SK-N-MC (cell line): Measurements from ENCODE around the gene PPP1R17.
A peak's percentile ranks its signal among the peaks of the same experiment; 100 is the strongest.

Experiments used
- DNase-seq: peaks from one replicate; pipeline ENCODE4 v3.0.0-alpha.2; 2011; ENCODE audit warnings: low read depth, low spot score
- H3K27ac ChIP-seq: fragments of 200-600 bp; sonication (generic); 2 replicates; pipeline ENCODE4 v1.5.1; 2016; ENCODE audit warnings: mixed run types
- H3K36me3 ChIP-seq: fragments of 200-600 bp; sonication (generic); 2 replicates; pipeline ENCODE4 v1.6.1; 2017; ENCODE audit warnings: antibody characterized with exemption, low read length, mixed read lengths; ENCODE audit not compliant: insufficient read depth
- H3K4me3 ChIP-seq: fragments of 200-600 bp; sonication (generic); 2 replicates; pipeline ENCODE4 v1.5.1; 2016
- H3K9ac ChIP-seq: fragments of 200-600 bp; sonication (generic); 2 replicates; pipeline ENCODE4 v1.8.0; 2017; ENCODE audit warnings: mixed run types, mixed read lengths; ENCODE audit not compliant: insufficient read length
- H3K9me3 ChIP-seq: fragments of 200-600 bp; sonication (generic); 2 replicates; pipeline ENCODE4 v1.6.1; 2017; ENCODE audit warnings: low read depth, mild to moderate bottlenecking, antibody characterized with exemption, low read length, moderate library complexity, mixed read lengths
- EZH2 ChIP-seq: fragments of 200-600 bp; sonication (generic); IDR thresholded peaks from one replicate; pipeline ENCODE4 v1.6.1; 2017; ENCODE audit warnings: antibody characterized with exemption
- FOXP2 ChIP-seq: optimal IDR thresholded peaks from 2 replicates; pipeline ENCODE3; 2011; ENCODE audit warnings: mild to moderate bottlenecking, moderate library complexity; ENCODE audit not compliant: insufficient read depth; ENCODE audit errors: extremely low read length, control extremely low read depth
- POLR2AphosphoS5 ChIP-seq: IDR thresholded peaks from 2 replicates; pipeline ENCODE4 v1.6.1; 2012; ENCODE audit warnings: mild to moderate bottlenecking, low read depth, low read length, borderline replicate concordance

The PPP1R17 gene

GRCh38 chr7:31688996-31689395 lies 2.0 kb downstream of the PPP1R17 start:
- Histone ChIP-seq H3K4me3 (no peak overlapping the region), H3K9me3 (no peaks in the 10 kb centered on the region), H3K36me3 (no peaks in the 10 kb centered on the region), H3K27ac (no peak overlapping the region), H3K9ac (no peak overlapping the region)
- DNase-seq = no peak
- TF ChIP-seq POLR2AphosphoS5 = no peak
- TF ChIP-seq EZH2 = no peak
- TF ChIP-seq FOXP2 = no peak

GRCh38 chr7:31690935-31691334 lies 3.9 kb downstream of the PPP1R17 start:
- Histone ChIP-seq H3K9me3 (no peaks in the 10 kb centered on the region), H3K4me3 (no peak overlapping the region), H3K9ac (no peak overlapping the region), H3K36me3 (no peaks in the 10 kb centered on the region), H3K27ac (no peak overlapping the region)
- DNase-seq = no peak
- TF ChIP-seq EZH2 (no peak), FOXP2 (no peak), POLR2AphosphoS5 (no peak)

DNA sequence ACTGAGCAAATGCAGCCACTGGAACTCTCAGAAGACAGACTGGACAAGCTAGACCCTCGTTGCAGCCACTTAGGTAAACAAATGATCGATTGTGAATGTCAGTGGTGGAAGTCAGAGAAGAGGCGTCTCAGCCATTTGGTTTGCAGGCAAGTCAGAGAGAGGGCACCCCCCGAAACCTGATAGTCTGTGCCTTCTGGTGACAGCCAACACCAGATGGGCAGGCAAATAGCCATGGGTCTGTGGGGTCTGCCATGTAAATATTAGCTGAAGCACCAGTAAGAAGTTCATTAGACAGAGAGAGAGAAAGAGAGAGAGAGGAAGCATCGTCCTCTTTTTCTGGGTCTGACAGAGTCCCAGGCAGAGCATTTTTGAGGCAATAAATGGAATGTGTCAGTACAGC lies 5.4 kb downstream of the PPP1R17 start:
- H3K9ac ChIP-seq = no peak overlapping the region
- H3K9me3 ChIP-seq = no peaks in the 10 kb centered on the region
- DNase-seq = no peak
- H3K27ac ChIP-seq = 0 out of 2 replicates have a peak overlapping the region, but pooled peaks have one; percentile 10
- peak overlapping the region; percentile 8; the same call in 1 of the 2 replicates for H3K4me3 ChIP-seq
- H3K36me3 ChIP-seq = no peaks in the 10 kb centered on the region
- no peak for TF ChIP-seq FOXP2
- no peak for TF ChIP-seq POLR2AphosphoS5
- TF ChIP-seq EZH2 = no peak

DNA sequence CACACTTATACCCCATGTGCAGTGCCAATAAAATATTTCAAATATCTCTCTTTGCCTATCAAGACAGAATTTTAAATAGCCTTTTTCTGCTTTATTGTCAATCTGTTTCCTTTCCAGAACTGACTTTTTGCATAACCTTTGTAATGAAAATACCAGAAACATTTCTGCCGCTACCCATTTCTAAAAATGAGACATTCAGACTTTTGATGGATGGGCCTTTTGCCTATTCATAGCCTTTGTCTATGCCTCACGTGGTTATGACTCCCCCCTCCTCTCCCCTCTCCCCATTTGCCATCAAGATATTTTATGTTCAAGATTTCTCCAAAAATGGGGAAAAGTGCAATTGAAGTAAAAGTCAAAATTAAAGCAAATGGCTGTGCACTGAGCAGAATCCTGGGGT lies 5.9 kb downstream of the PPP1R17 start:
- H3K9ac ChIP-seq = no peak overlapping the region
- DNase-seq = no peak
- H3K9me3 ChIP-seq = no peaks in the 10 kb centered on the region
- H3K36me3 ChIP-seq = no peaks in the 10 kb centered on the region
- TF ChIP-seq FOXP2 (no peak), EZH2 (no peak), POLR2AphosphoS5 (no peak)
- peak overlapping the region; percentile 10; the same call in 1 of the 2 replicates for H3K27ac ChIP-seq
- H3K4me3 ChIP-seq = peak overlapping the region; percentile 8; the same call in 1 of the 2 replicates

DNA sequence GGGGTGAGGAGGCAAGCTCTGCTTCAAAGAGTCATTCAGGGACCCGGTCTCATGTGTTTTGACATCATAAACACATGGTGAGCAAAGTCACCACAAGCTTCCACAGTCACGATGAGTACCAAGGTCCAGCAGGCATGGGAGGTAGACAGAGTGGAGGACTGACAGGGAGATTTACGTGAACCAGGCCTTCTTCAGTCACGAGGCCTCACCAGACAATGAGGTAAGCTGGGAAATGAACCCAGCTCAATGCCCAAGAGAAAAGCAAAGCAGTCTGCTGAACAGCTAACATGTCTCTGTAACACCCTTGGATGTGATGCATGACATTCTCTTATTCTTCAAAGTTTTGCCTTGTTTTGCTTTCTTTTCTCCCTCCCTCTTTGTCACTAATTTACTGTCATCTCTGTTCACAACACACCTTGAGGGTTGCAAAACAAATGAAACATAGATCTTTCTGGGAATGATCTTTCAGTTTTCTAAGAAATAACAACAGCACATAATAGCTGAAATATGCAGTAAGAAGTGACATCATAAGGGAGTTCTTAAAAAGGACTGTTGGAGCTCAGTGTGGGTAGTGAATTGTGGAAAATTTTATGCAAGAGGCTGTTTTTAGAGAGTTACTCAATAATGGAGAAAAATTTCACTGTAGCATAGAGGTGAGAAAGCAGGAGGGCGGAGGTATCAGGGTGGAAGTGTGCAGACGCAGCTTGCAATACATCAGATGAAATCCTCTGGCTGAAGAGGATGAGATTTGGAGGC lies 9.0 kb downstream of the PPP1R17 start:
- no peaks in the 10 kb centered on the region for H3K9me3 ChIP-seq
- H3K9ac ChIP-seq = no peak overlapping the region
- DNase-seq = no peak
- no peaks in the 10 kb centered on the region for H3K36me3 ChIP-seq
- no peak overlapping the region for H3K4me3 ChIP-seq
- H3K27ac ChIP-seq = no peak overlapping the region
- TF ChIP-seq FOXP2 (no peak), POLR2AphosphoS5 (no peak), EZH2 (no peak)

DNA sequence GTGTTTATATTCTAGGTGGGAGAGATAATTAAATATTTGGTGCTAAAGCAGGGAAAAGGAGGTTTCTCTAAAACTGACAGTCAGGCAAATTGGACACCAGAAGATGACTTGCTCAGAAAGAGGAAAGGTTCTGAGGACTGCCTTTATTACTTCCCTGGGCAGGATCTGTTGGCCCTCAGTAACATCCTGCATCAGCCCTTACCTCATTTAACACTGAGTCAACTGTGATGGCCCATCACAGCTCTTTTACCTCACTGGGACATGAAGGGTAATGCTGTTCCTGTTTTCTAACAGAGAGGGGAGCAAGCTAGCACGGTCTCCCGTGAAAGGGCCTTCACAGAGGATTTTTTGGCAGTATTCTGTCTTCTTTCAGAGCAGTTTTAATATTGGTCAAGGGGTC lies 12.0 kb downstream of the PPP1R17 start:
- Histone ChIP-seq H3K36me3 (no peaks in the 10 kb centered on the region), H3K27ac (no peak overlapping the region), H3K9ac (no peak overlapping the region), H3K4me3 (no peak overlapping the region), H3K9me3 (no peaks in the 10 kb centered on the region)
- DNase-seq = no peak
- TF ChIP-seq POLR2AphosphoS5 (no peak), FOXP2 (no peak), EZH2 (no peak)

DNA sequence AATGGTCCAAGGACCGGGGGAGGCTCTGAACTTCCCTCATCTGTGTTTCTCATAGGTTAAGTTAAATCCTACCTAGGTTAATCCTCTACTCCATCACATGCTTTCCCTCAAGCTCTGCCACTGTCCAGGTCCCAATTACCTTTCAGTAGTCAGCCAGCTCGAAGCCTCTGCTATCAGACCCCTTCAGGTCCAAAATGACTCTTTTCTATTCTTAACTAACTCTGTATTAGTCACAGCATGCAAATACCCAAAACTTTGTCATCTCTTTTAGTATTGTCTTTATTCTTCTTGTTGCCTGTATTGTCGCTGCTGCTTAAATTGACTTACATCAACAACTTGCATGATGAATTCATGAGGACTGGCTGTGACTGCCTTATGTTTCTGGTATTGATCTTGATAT lies 15.3 kb downstream of the PPP1R17 start:
- TF ChIP-seq FOXP2 (no peak), POLR2AphosphoS5 (no peak), EZH2 (no peak)
- no peak overlapping the region for H3K27ac ChIP-seq
- H3K9me3 ChIP-seq = no peaks in the 10 kb centered on the region
- no peaks in the 10 kb centered on the region for H3K36me3 ChIP-seq
- H3K9ac ChIP-seq = no peak overlapping the region
- H3K4me3 ChIP-seq = no peak overlapping the region
- DNase-seq = no peak

GRCh38 chr7:31705377-31705776 lies 18.4 kb downstream of the PPP1R17 start:
- Histone ChIP-seq H3K9me3 (no peaks in the 10 kb centered on the region), H3K36me3 (no peaks in the 10 kb centered on the region), H3K27ac (no peak overlapping the region; the same call in 1 of the 2 replicates), H3K9ac (no peak overlapping the region), H3K4me3 (no peak overlapping the region)
- TF ChIP-seq POLR2AphosphoS5 = no peak
- no peak for TF ChIP-seq EZH2
- TF ChIP-seq FOXP2 = no peak
- DNase-seq = no peak
